GM12878 (cell line): ENCODE data around the gene SETBP1. TPM values are rescaled to one million over a fixed set of nuclear protein-coding genes. Genes with fewer than 3 reads are reported as not detected.

Source experiments
- ATAC-seq: fragments of 200-7000 bp; cut with Tn5 transposase; 3 replicates; pipeline ENCODE4 v1.9.1; 2020; ENCODE audit warnings: mild to moderate bottlenecking, moderate library complexity
- BruUV-seq: library from RNA; stranded (reverse); fragments of 400-500 nt; replicated peaks from 2 replicates; lab custom pipeline; 2021; lab: Mats Ljungman, UMichigan
- CTCF ChIA-PET: fragments of 300-600 bp; sonication (Branson Sonifier 250); formaldehyde crosslinking; extraction: SDS; loops from one replicate; lab custom pipeline; 2021; ENCODE audit warnings: inconsistent platforms; lab: Yijun Ruan, JAX
- POLR2A ChIA-PET: fragments of 350-600 bp; formaldehyde crosslinking; extraction: SDS; loops from one replicate; lab custom pipeline; 2021; ENCODE audit warnings: inconsistent platforms; lab: Charles Lee
- RAD21 ChIA-PET: fragments of 300-600 bp; sonication (Branson Sonifier 250); formaldehyde crosslinking; loops from one replicate; lab custom pipeline; 2023; ENCODE audit warnings: antibody characterized with exemption; ENCODE audit not compliant: unreplicated experiment; lab: Charles Lee
- SMC1A ChIA-PET: fragments of 300-600 bp; sonication (Branson Sonifier 250); formaldehyde crosslinking; loops from one replicate; lab custom pipeline; 2023; ENCODE audit not compliant: unreplicated experiment, uncharacterized antibody; lab: Charles Lee
- DNase-seq: peaks from one replicate; pipeline ENCODE4 v3.0.0-alpha.2; 2011; ENCODE audit warnings: low read depth, low spot score
- FAIRE-seq: peaks from 3 replicates; lab custom pipeline; 2011; peaks lifted over from hg19 to GRCh38; lab: Jason Lieb, UNC
- H2AFZ ChIP-seq: 2 replicates; pipeline ENCODE4 v1.6.0; 2011; ENCODE audit warnings: low read depth, low read length, control low read depth; ENCODE audit not compliant: control insufficient read depth
- H3K27ac ChIP-seq: 2 replicates; pipeline ENCODE4 v1.5.1; 2011; ENCODE audit warnings: control low read depth; ENCODE audit not compliant: control insufficient read depth, insufficient read depth
- H3K27me3 ChIP-seq, 2 experiments: replicated peaks in 1 of 2; 2 replicates each; pipeline versions ENCODE4 v1.6.0 to v1.6.1; 2011; ENCODE audit warnings: low read length in 1 of 2; ENCODE audit not compliant: control insufficient read depth in 2 of 2, insufficient read depth in 2 of 2
- H3K36me3 ChIP-seq, 2 experiments: 2 replicates each; pipeline ENCODE4 v1.5.1; 2011; ENCODE audit warnings: low read length in 1 of 2; ENCODE audit not compliant: control insufficient read depth in 2 of 2, insufficient read depth in 2 of 2
- H3K4me1 ChIP-seq: 2 replicates; pipeline ENCODE4 v1.6.1; 2011; ENCODE audit warnings: mild to moderate bottlenecking, low read length, moderate library complexity, mixed read lengths; ENCODE audit not compliant: control insufficient read depth, insufficient read depth
- H3K4me2 ChIP-seq: 2 replicates; pipeline ENCODE4 v1.6.0; 2011; ENCODE audit warnings: control low read depth; ENCODE audit not compliant: control insufficient read depth, insufficient read depth
- H3K4me3 ChIP-seq: fragments of 200-600 bp; sonication (generic); 2 replicates; pipeline ENCODE4 v1.5.1; 2016
- H3K79me2 ChIP-seq: 2 replicates; pipeline ENCODE4 v1.6.0; 2011; ENCODE audit warnings: low read length; ENCODE audit not compliant: control insufficient read depth, insufficient read depth
- H3K9ac ChIP-seq: 2 replicates; pipeline ENCODE4 v1.8.0; 2011; ENCODE audit warnings: low read length, control low read depth, mixed read lengths; ENCODE audit not compliant: control insufficient read depth, insufficient read depth
- H3K9me3 ChIP-seq: replicated peaks from 3 replicates; pipeline ENCODE4 v1.5.1; 2011; ENCODE audit warnings: mild to moderate bottlenecking, low read length; ENCODE audit not compliant: control insufficient read depth, insufficient read depth
- H4K20me1 ChIP-seq: 2 replicates; pipeline ENCODE4 v1.6.0; 2011; ENCODE audit not compliant: control insufficient read depth, insufficient read depth
- E4F1 ChIP-seq: fragments of 450-650 bp; IDR thresholded peaks from 2 replicates; pipeline ENCODE4 v1.6.1; 2018; ENCODE audit warnings: borderline replicate concordance, mild to moderate bottlenecking; ENCODE audit not compliant: partially characterized antibody
- EZH2 ChIP-seq: IDR thresholded peaks from 2 replicates; pipeline ENCODE4 v1.6.1; 2012; ENCODE audit warnings: low read depth, mild to moderate bottlenecking, control low read depth, inconsistent platforms, low read length, borderline replicate concordance; ENCODE audit not compliant: control insufficient read depth
- LARP7 ChIP-seq: fragments of 450-650 bp; IDR thresholded peaks from 2 replicates; pipeline ENCODE4 v1.6.1; 2017; ENCODE audit warnings: mild to moderate bottlenecking
- MEF2A ChIP-seq: IDR thresholded peaks from 2 replicates; pipeline ENCODE4 v1.6.1; 2011; ENCODE audit warnings: low read depth, mild to moderate bottlenecking, low read length, moderate library complexity; ENCODE audit not compliant: insufficient read depth
- PKNOX1 ChIP-seq: fragments of 450-650 bp; IDR thresholded peaks from 2 replicates; pipeline ENCODE4 v1.6.1; 2016; ENCODE audit warnings: mild to moderate bottlenecking
- RCOR1 ChIP-seq: conservative IDR thresholded peaks from 2 replicates; pipeline ENCODE4 v1.6.1; 2012; ENCODE audit warnings: low read depth, low read length, improper control_type of control experiment
- SMAD5 ChIP-seq: IDR thresholded peaks from 2 replicates; pipeline ENCODE4 v1.6.1; 2016; ENCODE audit warnings: antibody characterized with exemption, low read depth
- SPI1 ChIP-seq: IDR thresholded peaks from 2 replicates; pipeline ENCODE4 v1.6.1; 2011; ENCODE audit warnings: low read depth, mild to moderate bottlenecking, low read length, moderate library complexity, borderline replicate concordance; ENCODE audit not compliant: insufficient read depth
- WGBS: methylation state at CpG from one replicate; pipeline ENCODE4 v1.1.6; 2016; ENCODE audit warnings: low lambda C conversion rate; ENCODE audit not compliant: insufficient replicate concordance, insufficient coverage; ENCODE audit errors: missing lambda C conversion rate; 5-methylcytosine and 5-hydroxymethylcytosine counted together
- in situ Hi-C: fragments of 300-500 bp; cut with MboI; formaldehyde crosslinking; loops from 9 replicates; pipeline ENCODE4 v1.14.3; 2018; ENCODE audit warnings: mixed read lengths
- intact Hi-C: fragments of 100-400 bp; cut with micrococcal nuclease; formaldehyde crosslinking; loops from one replicate; pipeline ENCODE4 v1.14.2; 2022; ENCODE audit not compliant: unreplicated experiment
- polyA plus RNA-seq, 11 experiments: library from polyadenylated mRNA; depleted of rRNA in 4 of 11; unstranded in 6 of 11; stranded (reverse) in 5 of 11; fragments of >200 nt; fragmentation: Nextera tagmentation in 4 of 11; fragmentation: Illumina TruSeq in 1 of 11; extraction: Ambion mirVana in 4 of 11; extraction: Trizol in 1 of 11; gene quantifications; 1 replicate in 1 of 11; 2 replicates in 10 of 11; pipeline versions ENCODE4 v1.2.1 to v1.2.3, GENCODE V29; 2011 to 2016; ENCODE audit warnings: inconsistent platforms in 2 of 11, missing spikeins in 2 of 11, low read depth in 1 of 11
- total RNA-seq, 4 experiments: library from RNA; depleted of rRNA in 3 of 4; stranded (reverse); fragments of >200 nt in 3 of 4; fragmentation: Illumina TruSeq in 1 of 4; extraction: Trizol in 1 of 4; gene quantifications; 2 replicates each; pipeline versions ENCODE4 v1.2.1 to v1.2.3, GENCODE V29; 2013 to 2021
- TF ChIP-seq, protein P1 (sequence below): IDR thresholded peaks from 2 replicates; pipeline ENCODE4 v1.6.1; 2012; ENCODE audit warnings: low read length, inconsistent platforms
- TF ChIP-seq, protein P2 (sequence below): fragments of 450-650 bp; IDR thresholded peaks from 2 replicates; pipeline ENCODE4 v1.6.1; 2014; ENCODE audit warnings: mild to moderate bottlenecking
- TF ChIP-seq, protein P3 (sequence below): fragments of 450-650 bp; IDR thresholded peaks from 2 replicates; pipeline ENCODE4 v1.6.1; 2017; ENCODE audit warnings: mild to moderate bottlenecking, moderate library complexity

The SETBP1 gene
- total and polyA plus RNA-seq, 10 of the 15 experiments (the other 5 are each of a cell fraction or from before 2014, with no cell fraction given), result 0.99 to 29.7 (median 8.3) TPM

GRCh38 chr18:44876024-44876423 is 195.3 kb downstream of the SETBP1 start (continued):
- TF ChIP-seq E4F1, result no peak
- no peak for TF ChIP-seq PKNOX1
- TF ChIP-seq, protein P1, sequence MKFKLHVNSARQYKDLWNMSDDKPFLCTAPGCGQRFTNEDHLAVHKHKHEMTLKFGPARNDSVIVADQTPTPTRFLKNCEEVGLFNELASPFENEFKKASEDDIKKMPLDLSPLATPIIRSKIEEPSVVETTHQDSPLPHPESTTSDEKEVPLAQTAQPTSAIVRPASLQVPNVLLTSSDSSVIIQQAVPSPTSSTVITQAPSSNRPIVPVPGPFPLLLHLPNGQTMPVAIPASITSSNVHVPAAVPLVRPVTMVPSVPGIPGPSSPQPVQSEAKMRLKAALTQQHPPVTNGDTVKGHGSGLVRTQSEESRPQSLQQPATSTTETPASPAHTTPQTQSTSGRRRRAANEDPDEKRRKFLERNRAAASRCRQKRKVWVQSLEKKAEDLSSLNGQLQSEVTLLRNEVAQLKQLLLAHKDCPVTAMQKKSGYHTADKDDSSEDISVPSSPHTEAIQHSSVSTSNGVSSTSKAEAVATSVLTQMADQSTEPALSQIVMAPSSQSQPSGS, result no peak

DNA sequence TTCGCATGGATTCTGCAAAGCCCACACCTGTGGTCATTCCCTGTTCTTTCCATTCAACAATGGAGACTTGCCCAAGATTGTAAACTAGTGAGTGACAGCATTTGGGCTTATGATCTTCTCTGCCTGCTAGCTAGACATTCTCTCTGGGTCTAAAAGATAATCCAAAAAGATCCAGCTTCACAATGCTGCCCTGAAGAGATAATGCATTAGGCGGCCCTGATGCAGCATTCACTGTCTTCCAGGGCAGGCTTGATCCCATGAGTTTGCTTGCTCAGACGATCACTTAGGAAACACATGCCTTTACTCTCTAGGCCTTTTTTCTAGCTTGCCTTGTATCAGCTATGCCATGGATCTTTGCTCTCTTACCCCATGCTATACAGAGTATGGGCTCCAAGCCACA is 196.1 kb downstream of the SETBP1 start:
- Histone ChIP-seq H3K9me3 (no peaks in the 10 kb centered on the region), H3K79me2 (no peaks in the 10 kb centered on the region), H3K36me3 (no peaks in the 10 kb centered on the region; a peak in 1 of 4 replicates), H2AFZ (no peak overlapping the region), H3K4me1 (peaks cover 3% of the 10 kb centered on the region; the same call in 1 of the 2 replicates), H3K4me3 (no peak overlapping the region), H3K9ac (no peak overlapping the region), H3K27me3 (no peaks in the 10 kb centered on the region), H3K4me2 (no peak overlapping the region), H4K20me1 (no peaks in the 10 kb centered on the region), H3K27ac (no peak overlapping the region)
- BruUV-seq, result no TSS peak
- POLR2A ChIA-PET, result no interaction called here
- DNase-seq (no peak), ATAC-seq (no peak), FAIRE-seq (no peak)
- in situ Hi-C loops, result no loop called here
- 97% methylated on average over 3 of the region's 3 CpGs for WGBS
- RAD21 ChIA-PET, result interaction anchor here (0.5 to 1.0 kb wide), 2 partner anchors 10 to 119 kb away, joined by 3 read pairs; no protein-coding TSS in a partner anchor
- CTCF ChIA-PET, result interaction anchor here (0.5 kb wide), 1 partner anchor 59 kb away, joined by 4 read pairs; no protein-coding TSS in a partner anchor
- SMC1A ChIA-PET, result interaction anchor here (0.8 to 1.1 kb wide), 3 partner anchors 11 to 147 kb away, joined by 3 to 4 read pairs (median 3); no protein-coding TSS in a partner anchor
- intact Hi-C loops, result no loop called here
- TF ChIP-seq MEF2A (no peak), RCOR1 (no peak), LARP7 (no peak), SPI1 (no peak), EZH2 (no peak), SMAD5 (no peak)
- TF ChIP-seq, protein P2, sequence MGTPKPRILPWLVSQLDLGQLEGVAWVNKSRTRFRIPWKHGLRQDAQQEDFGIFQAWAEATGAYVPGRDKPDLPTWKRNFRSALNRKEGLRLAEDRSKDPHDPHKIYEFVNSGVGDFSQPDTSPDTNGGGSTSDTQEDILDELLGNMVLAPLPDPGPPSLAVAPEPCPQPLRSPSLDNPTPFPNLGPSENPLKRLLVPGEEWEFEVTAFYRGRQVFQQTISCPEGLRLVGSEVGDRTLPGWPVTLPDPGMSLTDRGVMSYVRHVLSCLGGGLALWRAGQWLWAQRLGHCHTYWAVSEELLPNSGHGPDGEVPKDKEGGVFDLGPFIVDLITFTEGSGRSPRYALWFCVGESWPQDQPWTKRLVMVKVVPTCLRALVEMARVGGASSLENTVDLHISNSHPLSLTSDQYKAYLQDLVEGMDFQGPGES, result no peak
- TF ChIP-seq, protein P3, sequence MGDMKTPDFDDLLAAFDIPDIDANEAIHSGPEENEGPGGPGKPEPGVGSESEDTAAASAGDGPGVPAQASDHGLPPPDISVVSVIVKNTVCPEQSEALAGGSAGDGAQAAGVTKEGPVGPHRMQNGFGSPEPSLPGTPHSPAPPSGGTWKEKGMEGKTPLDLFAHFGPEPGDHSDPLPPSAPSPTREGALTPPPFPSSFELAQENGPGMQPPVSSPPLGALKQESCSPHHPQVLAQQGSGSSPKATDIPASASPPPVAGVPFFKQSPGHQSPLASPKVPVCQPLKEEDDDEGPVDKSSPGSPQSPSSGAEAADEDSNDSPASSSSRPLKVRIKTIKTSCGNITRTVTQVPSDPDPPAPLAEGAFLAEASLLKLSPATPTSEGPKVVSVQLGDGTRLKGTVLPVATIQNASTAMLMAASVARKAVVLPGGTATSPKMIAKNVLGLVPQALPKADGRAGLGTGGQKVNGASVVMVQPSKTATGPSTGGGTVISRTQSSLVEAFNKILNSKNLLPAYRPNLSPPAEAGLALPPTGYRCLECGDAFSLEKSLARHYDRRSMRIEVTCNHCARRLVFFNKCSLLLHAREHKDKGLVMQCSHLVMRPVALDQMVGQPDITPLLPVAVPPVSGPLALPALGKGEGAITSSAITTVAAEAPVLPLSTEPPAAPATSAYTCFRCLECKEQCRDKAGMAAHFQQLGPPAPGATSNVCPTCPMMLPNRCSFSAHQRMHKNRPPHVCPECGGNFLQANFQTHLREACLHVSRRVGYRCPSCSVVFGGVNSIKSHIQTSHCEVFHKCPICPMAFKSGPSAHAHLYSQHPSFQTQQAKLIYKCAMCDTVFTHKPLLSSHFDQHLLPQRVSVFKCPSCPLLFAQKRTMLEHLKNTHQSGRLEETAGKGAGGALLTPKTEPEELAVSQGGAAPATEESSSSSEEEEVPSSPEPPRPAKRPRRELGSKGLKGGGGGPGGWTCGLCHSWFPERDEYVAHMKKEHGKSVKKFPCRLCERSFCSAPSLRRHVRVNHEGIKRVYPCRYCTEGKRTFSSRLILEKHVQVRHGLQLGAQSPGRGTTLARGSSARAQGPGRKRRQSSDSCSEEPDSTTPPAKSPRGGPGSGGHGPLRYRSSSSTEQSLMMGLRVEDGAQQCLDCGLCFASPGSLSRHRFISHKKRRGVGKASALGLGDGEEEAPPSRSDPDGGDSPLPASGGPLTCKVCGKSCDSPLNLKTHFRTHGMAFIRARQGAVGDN, result no peak
